ENCODE results near the gene GIPC3.

- TF ChIP-seq EGR1 (IDR thresholded peaks at IDR 0.05; ENCODE audit: low read depth in 2 of 2): no peak
- TF ChIP-seq, protein P1, sequence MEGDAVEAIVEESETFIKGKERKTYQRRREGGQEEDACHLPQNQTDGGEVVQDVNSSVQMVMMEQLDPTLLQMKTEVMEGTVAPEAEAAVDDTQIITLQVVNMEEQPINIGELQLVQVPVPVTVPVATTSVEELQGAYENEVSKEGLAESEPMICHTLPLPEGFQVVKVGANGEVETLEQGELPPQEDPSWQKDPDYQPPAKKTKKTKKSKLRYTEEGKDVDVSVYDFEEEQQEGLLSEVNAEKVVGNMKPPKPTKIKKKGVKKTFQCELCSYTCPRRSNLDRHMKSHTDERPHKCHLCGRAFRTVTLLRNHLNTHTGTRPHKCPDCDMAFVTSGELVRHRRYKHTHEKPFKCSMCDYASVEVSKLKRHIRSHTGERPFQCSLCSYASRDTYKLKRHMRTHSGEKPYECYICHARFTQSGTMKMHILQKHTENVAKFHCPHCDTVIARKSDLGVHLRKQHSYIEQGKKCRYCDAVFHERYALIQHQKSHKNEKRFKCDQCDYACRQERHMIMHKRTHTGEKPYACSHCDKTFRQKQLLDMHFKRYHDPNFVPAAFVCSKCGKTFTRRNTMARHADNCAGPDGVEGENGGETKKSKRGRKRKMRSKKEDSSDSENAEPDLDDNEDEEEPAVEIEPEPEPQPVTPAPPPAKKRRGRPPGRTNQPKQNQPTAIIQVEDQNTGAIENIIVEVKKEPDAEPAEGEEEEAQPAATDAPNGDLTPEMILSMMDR (IDR thresholded peaks at IDR 0.05; ENCODE audit: low read depth, low read length, missing input control): no peak
- TF ChIP-seq RXRA (IDR thresholded peaks at IDR 0.05): no peak
- TF ChIP-seq RAD21 (IDR thresholded peaks at IDR 0.05): no peak
- TF ChIP-seq YY1 (IDR thresholded peaks at IDR 0.05): no peak
- TF ChIP-seq ZBTB33 (IDR thresholded peaks at IDR 0.05): no peak
- TF ChIP-seq, protein P2, sequence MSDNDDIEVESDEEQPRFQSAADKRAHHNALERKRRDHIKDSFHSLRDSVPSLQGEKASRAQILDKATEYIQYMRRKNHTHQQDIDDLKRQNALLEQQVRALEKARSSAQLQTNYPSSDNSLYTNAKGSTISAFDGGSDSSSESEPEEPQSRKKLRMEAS (IDR thresholded peaks at IDR 0.05): no peak
- TF ChIP-seq HNF4A (conservative IDR thresholded peaks at IDR 0.05): no peak
- no peak for TF ChIP-seq SP1 (IDR thresholded peaks at IDR 0.05)
Measured at GRCh38 chr19:3589439-3589838, 4.2 kb downstream of the GIPC3 start.
